ENCODE data around the gene DIAPH1.

The DIAPH1 gene

GRCh38 chr5:141639357-141640050 is 20.7 kb upstream of the DIAPH1 start:
- DNase-seq (ENCODE audit: low read depth) = no peak

GRCh38 chr5:141638771-141639170 is 20.0 kb upstream of the DIAPH1 start:
- no peak for DNase-seq (ENCODE audit: low read depth)

- peak; percentile 36 for DNase-seq (ENCODE audit: low read depth)
These were observed 19.1 kb upstream of the DIAPH1 start for GRCh38 chr5:141637767-141638419.

GRCh38 chr5:141637123-141637766 is 18.4 kb upstream of the DIAPH1 start:
- peak; percentile 40 for DNase-seq (ENCODE audit: low read depth)

- DNase-seq (ENCODE audit: low read depth) = peak; percentile 93
These were observed 17.8 kb upstream of the DIAPH1 start, which contains the start of the genes HDAC3 and RELL2 for GRCh38 chr5:141636413-141637122. Gene HDAC3 (minus strand): TSS chr5:141636849. CDS start chr5:141636790, 59 bp downstream. Gene RELL2 (plus strand): TSS chr5:141636997. CDS start chr5:141638226, 1,229 bp downstream.

GRCh38 chr5:141636106-141636412 is 17.3 kb upstream of the DIAPH1 start:
- no peak for DNase-seq (ENCODE audit: low read depth)

- no peak for DNase-seq (ENCODE audit: low read depth)
These were observed 16.8 kb upstream of the DIAPH1 start for GRCh38 chr5:141635646-141636045.

- DNase-seq (ENCODE audit: low read depth) = no peak
These were observed 15.9 kb upstream of the DIAPH1 start for GRCh38 chr5:141634720-141635119.

- no peak for DNase-seq (ENCODE audit: low read depth)
These were observed 15.2 kb upstream of the DIAPH1 start for GRCh38 chr5:141633871-141634561.

GRCh38 chr5:141632650-141633049 is 13.8 kb upstream of the DIAPH1 start:
- DNase-seq (ENCODE audit: low read depth) = no peak

- DNase-seq (ENCODE audit: low read depth) = no peak
These were observed 11.9 kb upstream of the DIAPH1 start for GRCh38 chr5:141630570-141631140.

GRCh38 chr5:141628175-141628788 is 9.5 kb upstream of the DIAPH1 start:
- DNase-seq (ENCODE audit: low read depth) = no peak

- DNase-seq (ENCODE audit: low read depth) = no peak
These were observed 4.8 kb upstream of the DIAPH1 start for GRCh38 chr5:141623611-141624010.

- DNase-seq (ENCODE audit: low read depth) = no peak
These were observed 4.4 kb upstream of the DIAPH1 start for GRCh38 chr5:141623186-141623585.

GRCh38 chr5:141618030-141618803 is 583 bp downstream of the DIAPH1 start:
- DNase-seq (ENCODE audit: low read depth) = peak; percentile 35

- no peak for DNase-seq (ENCODE audit: low read depth)
These were observed 1.1 kb downstream of the DIAPH1 start for GRCh38 chr5:141617682-141618029.

GRCh38 chr5:141617128-141617527 is 1.7 kb downstream of the DIAPH1 start:
- DNase-seq (ENCODE audit: low read depth) = no peak

- no peak for DNase-seq (ENCODE audit: low read depth)
These were observed 2.6 kb downstream of the DIAPH1 start for GRCh38 chr5:141615991-141616720.

GRCh38 chr5:141613344-141613743 is 5.5 kb downstream of the DIAPH1 start:
- DNase-seq (ENCODE audit: low read depth) = no peak

- DNase-seq (ENCODE audit: low read depth) = no peak
These were observed 7.5 kb downstream of the DIAPH1 start for GRCh38 chr5:141611289-141611688.

Data from activated T-cell treated with anti-CD3 and anti-CD28 coated beads for 1 hour (primary cell).